ENCODE results near the gene VAMP5.

The VAMP5 gene

GRCh38 chr2:85584354-85584856, at the start of gene VAMP5:
Gene VAMP5, plus strand, starts transcription at chr2:85584431. Its CDS starts 60 bp downstream, at chr2:85584491.
- peak within 1 kb of the TSS; percentile 44 for H3K4me3 ChIP-seq (ENCODE audit: low read depth, low read length)
- TF ChIP-seq CTCF (IDR thresholded peaks at IDR 0.05; ENCODE audit: borderline replicate concordance, insufficient read depth, low read depth, low read length), result no peak

GRCh38 chr2:85534881-85535280, 49.4 kb upstream of the VAMP5 start:
- H3K4me3 ChIP-seq (ENCODE audit: low read depth, low read length), result no peak overlapping the region
- TF ChIP-seq CTCF (IDR thresholded peaks at IDR 0.05; ENCODE audit: borderline replicate concordance, insufficient read depth, low read depth, low read length), result no peak

GRCh38 chr2:85536479-85536878, 47.8 kb upstream of the VAMP5 start:
- no peak for TF ChIP-seq CTCF (IDR thresholded peaks at IDR 0.05; ENCODE audit: borderline replicate concordance, insufficient read depth, low read depth, low read length)
- no peak overlapping the region for H3K4me3 ChIP-seq (ENCODE audit: low read depth, low read length)

GRCh38 chr2:85537600-85538506, 46.4 kb upstream of the VAMP5 start:
- no peak for TF ChIP-seq CTCF (IDR thresholded peaks at IDR 0.05; ENCODE audit: borderline replicate concordance, insufficient read depth, low read depth, low read length)
- H3K4me3 ChIP-seq (ENCODE audit: low read depth, low read length), result peak overlapping the region; percentile 90

GRCh38 chr2:85538507-85539360, 45.5 kb upstream of the VAMP5 start, which contains the start of gene MAT2A:
Gene MAT2A, plus strand, starts transcription at chr2:85539168. Its CDS starts 120 bp downstream, at chr2:85539288.
- peak; percentile 91 for TF ChIP-seq CTCF (IDR thresholded peaks at IDR 0.05; ENCODE audit: borderline replicate concordance, insufficient read depth, low read depth, low read length)
- H3K4me3 ChIP-seq (ENCODE audit: low read depth, low read length), result peak within 1 kb of the TSS; percentile 90

- no peak for TF ChIP-seq CTCF (IDR thresholded peaks at IDR 0.05; ENCODE audit: borderline replicate concordance, insufficient read depth, low read depth, low read length)
- peak overlapping the region; percentile 90 for H3K4me3 ChIP-seq (ENCODE audit: low read depth, low read length)
Observed at GRCh38 chr2:85539361-85540132, 44.7 kb upstream of the VAMP5 start.
